ENCODE results near the gene PRSS57.

The PRSS57 gene

GRCh38 chr19:718991-719512 is 23.8 kb upstream of the PRSS57 start:
- Histone ChIP-seq H3K36me3 (ENCODE audit: control insufficient read depth, insufficient read depth, low read length) (no peaks in the 10 kb centered on the region), H3K79me2 (no peaks in the 10 kb centered on the region), H3K4me3 (ENCODE audit: low read depth, low read length) (no peak overlapping the region), H3K27ac (no peak overlapping the region), H3K4me2 (ENCODE audit: low read length) (no peak overlapping the region), H3K9ac (no peak overlapping the region), H3K27me3 (ENCODE audit: control insufficient read depth, insufficient read depth, low read length) (no peaks in the 10 kb centered on the region), H3K4me1 (no peaks in the 10 kb centered on the region), H3K9me3 (ENCODE audit: control insufficient read depth, low read length) (no peaks in the 10 kb centered on the region), H2AFZ (no peak overlapping the region)
- no peak for TF ChIP-seq CTCF (IDR thresholded peaks at IDR 0.05)

- Histone ChIP-seq H3K36me3 (ENCODE audit: control insufficient read depth, insufficient read depth, low read length) (no peaks in the 10 kb centered on the region), H3K9me3 (ENCODE audit: control insufficient read depth, low read length) (no peaks in the 10 kb centered on the region), H2AFZ (no peak overlapping the region), H3K27ac (no peak overlapping the region), H3K4me1 (no peaks in the 10 kb centered on the region), H3K9ac (no peak overlapping the region), H3K4me2 (ENCODE audit: low read length) (no peak overlapping the region), H3K4me3 (ENCODE audit: low read depth, low read length) (no peak overlapping the region), H3K79me2 (no peaks in the 10 kb centered on the region), H3K27me3 (ENCODE audit: control insufficient read depth, insufficient read depth, low read length) (no peaks in the 10 kb centered on the region)
- no peak for TF ChIP-seq CTCF (IDR thresholded peaks at IDR 0.05)
Measured at GRCh38 chr19:718251-718951, 23.1 kb upstream of the PRSS57 start.

GRCh38 chr19:715347-715746 is 20.1 kb upstream of the PRSS57 start:
- no peak overlapping the region for H3K9ac ChIP-seq
- H3K4me1 ChIP-seq = no peaks in the 10 kb centered on the region
- H3K79me2 ChIP-seq = no peaks in the 10 kb centered on the region
- H3K27ac ChIP-seq = no peak overlapping the region
- H2AFZ ChIP-seq = no peak overlapping the region
- no peaks in the 10 kb centered on the region for H3K36me3 ChIP-seq (ENCODE audit: control insufficient read depth, insufficient read depth, low read length)
- TF ChIP-seq CTCF (IDR thresholded peaks at IDR 0.05) = no peak
- no peaks in the 10 kb centered on the region for H3K27me3 ChIP-seq (ENCODE audit: control insufficient read depth, insufficient read depth, low read length)
- no peak overlapping the region for H3K4me2 ChIP-seq (ENCODE audit: low read length)
- H3K9me3 ChIP-seq (ENCODE audit: control insufficient read depth, low read length) = no peaks in the 10 kb centered on the region
- H3K4me3 ChIP-seq (ENCODE audit: low read depth, low read length) = no peak overlapping the region

GRCh38 chr19:711254-711653 is 16.0 kb upstream of the PRSS57 start:
- H3K9me3 ChIP-seq (ENCODE audit: control insufficient read depth, low read length) = no peaks in the 10 kb centered on the region
- H3K27ac ChIP-seq = no peak overlapping the region
- no peak overlapping the region for H3K4me3 ChIP-seq (ENCODE audit: low read depth, low read length)
- H3K4me2 ChIP-seq (ENCODE audit: low read length) = no peak overlapping the region
- no peak for TF ChIP-seq CTCF (IDR thresholded peaks at IDR 0.05)
- H3K9ac ChIP-seq = no peak overlapping the region
- H2AFZ ChIP-seq = no peak overlapping the region
- no peaks in the 10 kb centered on the region for H3K4me1 ChIP-seq
- no peaks in the 10 kb centered on the region for H3K27me3 ChIP-seq (ENCODE audit: control insufficient read depth, insufficient read depth, low read length)
- H3K79me2 ChIP-seq = no peaks in the 10 kb centered on the region
- no peaks in the 10 kb centered on the region for H3K36me3 ChIP-seq (ENCODE audit: control insufficient read depth, insufficient read depth, low read length)

DNA sequence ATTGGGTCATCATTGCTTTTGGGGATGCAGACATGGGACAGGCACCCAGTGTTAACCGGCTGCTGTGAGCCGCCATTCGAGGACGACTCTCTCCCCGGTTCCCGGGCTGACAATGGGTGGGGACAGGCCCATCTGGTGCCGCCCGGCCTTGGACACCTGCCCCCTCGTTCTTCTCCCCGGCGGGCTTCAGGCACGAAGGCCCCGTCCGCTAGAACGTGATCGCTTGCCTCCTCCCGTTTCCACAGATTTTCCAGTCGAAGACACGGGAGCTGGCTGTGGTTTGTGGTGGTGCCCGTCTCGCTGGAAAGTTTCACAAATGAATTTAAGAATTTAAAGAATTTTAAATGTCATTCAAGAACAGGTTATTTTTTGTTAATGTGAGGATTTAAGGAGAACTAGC is 15.5 kb upstream of the PRSS57 start:
- no peak overlapping the region for H3K27ac ChIP-seq
- H3K4me1 ChIP-seq = no peaks in the 10 kb centered on the region
- no peak for TF ChIP-seq CTCF (IDR thresholded peaks at IDR 0.05)
- H3K9me3 ChIP-seq (ENCODE audit: control insufficient read depth, low read length) = no peaks in the 10 kb centered on the region
- no peaks in the 10 kb centered on the region for H3K79me2 ChIP-seq
- H3K27me3 ChIP-seq (ENCODE audit: control insufficient read depth, insufficient read depth, low read length) = no peaks in the 10 kb centered on the region
- no peak overlapping the region for H3K4me2 ChIP-seq (ENCODE audit: low read length)
- H3K9ac ChIP-seq = no peak overlapping the region
- H2AFZ ChIP-seq = no peak overlapping the region
- no peak overlapping the region for H3K4me3 ChIP-seq (ENCODE audit: low read depth, low read length)
- no peaks in the 10 kb centered on the region for H3K36me3 ChIP-seq (ENCODE audit: control insufficient read depth, insufficient read depth, low read length)
